ENCODE data around the gene GLUD1.
"Not testable (repeated sequence)": the region's sequence is repeated elsewhere in the genome, so short reads cannot be mapped to it uniquely, and the experiment has no call there.

Gene GLUD1

GRCh38 chr10:87030912-87031635 lies 63.6 kb downstream of the GLUD1 start:
- Mint-ChIP-seq H3K4me3 (no peak overlapping the region), H3K36me3 (no peaks in the 10 kb centered on the region), H3K27ac (no peak overlapping the region), H3K4me1 (no peaks in the 10 kb centered on the region), H3K27me3 (no peaks in the 10 kb centered on the region), H3K9me3 (no peaks in the 10 kb centered on the region)

- not testable (repeated sequence) for H3K27me3 Mint-ChIP-seq, H3K27ac Mint-ChIP-seq, H3K36me3 Mint-ChIP-seq, H3K9me3 Mint-ChIP-seq, H3K4me1 Mint-ChIP-seq, H3K4me3 Mint-ChIP-seq
Observed at GRCh38 chr10:87030419-87030818, 64.2 kb downstream of the GLUD1 start.

GRCh38 chr10:87026747-87027508 lies 67.7 kb downstream of the GLUD1 start:
- H3K9me3 Mint-ChIP-seq, H3K27me3 Mint-ChIP-seq: not testable (repeated sequence)

GRCh38 chr10:87025285-87025958 lies 69.2 kb downstream of the GLUD1 start:
- H3K4me1 Mint-ChIP-seq, H3K36me3 Mint-ChIP-seq, H3K9me3 Mint-ChIP-seq, H3K27me3 Mint-ChIP-seq, H3K27ac Mint-ChIP-seq: not testable (repeated sequence)
- peak overlapping the region; percentile 33 for H3K4me3 Mint-ChIP-seq

More at GRCh38 chr10:87026747-87027508, 67.7 kb downstream of the GLUD1 start:
- H3K4me3 Mint-ChIP-seq, H3K27ac Mint-ChIP-seq, H3K36me3 Mint-ChIP-seq, H3K4me1 Mint-ChIP-seq: not testable (repeated sequence)

GRCh38 chr10:87020056-87020455 lies 74.6 kb downstream of the GLUD1 start, which contains the start of gene FAM25A:
Gene FAM25A (plus strand): TSS chr10:87020294. CDS start chr10:87020325, 31 bp downstream.
- H3K4me1 Mint-ChIP-seq, H3K36me3 Mint-ChIP-seq, H3K4me3 Mint-ChIP-seq, H3K9me3 Mint-ChIP-seq, H3K27me3 Mint-ChIP-seq, H3K27ac Mint-ChIP-seq: not testable (repeated sequence)

GRCh38 chr10:87019504-87019903 lies 75.1 kb downstream of the GLUD1 start:
- not testable (repeated sequence) for H3K9me3 Mint-ChIP-seq, H3K27me3 Mint-ChIP-seq, H3K36me3 Mint-ChIP-seq, H3K27ac Mint-ChIP-seq, H3K4me1 Mint-ChIP-seq, H3K4me3 Mint-ChIP-seq

- not testable (repeated sequence) for H3K4me1 Mint-ChIP-seq, H3K36me3 Mint-ChIP-seq, H3K27me3 Mint-ChIP-seq, H3K27ac Mint-ChIP-seq, H3K9me3 Mint-ChIP-seq, H3K4me3 Mint-ChIP-seq
Observed at GRCh38 chr10:87019066-87019465, 75.6 kb downstream of the GLUD1 start.

GRCh38 chr10:87018127-87018526 lies 76.5 kb downstream of the GLUD1 start:
- H3K4me3 Mint-ChIP-seq, H3K27me3 Mint-ChIP-seq, H3K9me3 Mint-ChIP-seq, H3K27ac Mint-ChIP-seq, H3K4me1 Mint-ChIP-seq, H3K36me3 Mint-ChIP-seq: not testable (repeated sequence)

GRCh38 chr10:87014986-87015716 lies 79.5 kb downstream of the GLUD1 start:
- not testable (repeated sequence) for H3K36me3 Mint-ChIP-seq, H3K27me3 Mint-ChIP-seq, H3K4me1 Mint-ChIP-seq, H3K9me3 Mint-ChIP-seq, H3K4me3 Mint-ChIP-seq
- peak overlapping the region; percentile 14 for H3K27ac Mint-ChIP-seq

- H3K4me1 Mint-ChIP-seq, H3K36me3 Mint-ChIP-seq, H3K9me3 Mint-ChIP-seq, H3K27me3 Mint-ChIP-seq, H3K4me3 Mint-ChIP-seq, H3K27ac Mint-ChIP-seq: not testable (repeated sequence)
Observed at GRCh38 chr10:87013528-87013927, 81.1 kb downstream of the GLUD1 start.

- not testable (repeated sequence) for H3K4me1 Mint-ChIP-seq, H3K9me3 Mint-ChIP-seq, H3K27ac Mint-ChIP-seq, H3K4me3 Mint-ChIP-seq, H3K36me3 Mint-ChIP-seq, H3K27me3 Mint-ChIP-seq
Observed at GRCh38 chr10:87009134-87009696, 85.4 kb downstream of the GLUD1 start.

GRCh38 chr10:87008303-87008702 lies 86.3 kb downstream of the GLUD1 start:
- not testable (repeated sequence) for H3K9me3 Mint-ChIP-seq, H3K4me1 Mint-ChIP-seq

GRCh38 chr10:87007674-87008073 lies 87.0 kb downstream of the GLUD1 start:
- H3K9me3 Mint-ChIP-seq, H3K4me3 Mint-ChIP-seq, H3K27ac Mint-ChIP-seq, H3K4me1 Mint-ChIP-seq, H3K36me3 Mint-ChIP-seq, H3K27me3 Mint-ChIP-seq: not testable (repeated sequence)

More at GRCh38 chr10:87008303-87008702, 86.3 kb downstream of the GLUD1 start:
- H3K36me3 Mint-ChIP-seq, H3K4me3 Mint-ChIP-seq, H3K27ac Mint-ChIP-seq, H3K27me3 Mint-ChIP-seq: not testable (repeated sequence)

- not testable (repeated sequence) for H3K4me3 Mint-ChIP-seq, H3K27ac Mint-ChIP-seq, H3K9me3 Mint-ChIP-seq, H3K4me1 Mint-ChIP-seq, H3K36me3 Mint-ChIP-seq, H3K27me3 Mint-ChIP-seq
Observed at GRCh38 chr10:87007124-87007523, 87.5 kb downstream of the GLUD1 start.

- H3K4me3 Mint-ChIP-seq = no peak overlapping the region
- no peak overlapping the region for H3K27ac Mint-ChIP-seq
- no peaks in the 10 kb centered on the region for H3K36me3 Mint-ChIP-seq
- H3K9me3 Mint-ChIP-seq = no peaks in the 10 kb centered on the region
- H3K4me1 Mint-ChIP-seq = no peaks in the 10 kb centered on the region
- H3K27me3 Mint-ChIP-seq = no peaks in the 10 kb centered on the region
Observed at GRCh38 chr10:87000491-87000890, 94.2 kb downstream of the GLUD1 start.
